A549 (cell line): ENCODE measurements around the gene MAPK4.

Experiments used
- CBX8 ChIP-seq: fragments of 200-600 bp; sonication (generic); IDR thresholded peaks from 2 replicates; pipeline ENCODE4 v1.6.1; 2016
- CTCF ChIP-seq: fragments of >200 bp; sonication (Bioruptor Twin); formaldehyde crosslinking; IDR thresholded peaks from 3 replicates; pipeline ENCODE4 v1.5.1; 2016
- EP300 ChIP-seq, 2 experiments: fragments of >200 bp; sonication (Bioruptor Twin); formaldehyde crosslinking; IDR thresholded peaks; 2 replicates in 1 of 2; 3 replicates in 1 of 2; pipeline ENCODE4 v1.6.1; 2016 to 2017
- HDAC2 ChIP-seq: fragments of 200-600 bp; sonication (generic); IDR thresholded peaks from 2 replicates; pipeline ENCODE4 v1.6.1; 2016
- MAFK ChIP-seq: fragments of 450-650 bp; IDR thresholded peaks from 2 replicates; pipeline ENCODE4 v1.6.1; 2014; ENCODE audit not compliant: partially characterized antibody
- MAX ChIP-seq: IDR thresholded peaks from 2 replicates; pipeline ENCODE4 v1.6.1; 2012
- MAZ ChIP-seq: fragments of 150-350 bp; IDR thresholded peaks from 2 replicates; pipeline ENCODE4 v1.6.1; 2014; ENCODE audit warnings: antibody characterized with exemption, low read depth, low read length, borderline replicate concordance
- NR3C1 ChIP-seq: fragments of >200 bp; sonication (Bioruptor Twin); formaldehyde crosslinking; IDR thresholded peaks from 3 replicates; pipeline ENCODE4 v1.6.1; 2017
- REST ChIP-seq: fragments of 200-600 bp; sonication (generic); IDR thresholded peaks from 2 replicates; pipeline ENCODE4 v1.6.1; 2016; ENCODE audit warnings: antibody characterized with exemption, mild to moderate bottlenecking, moderate library complexity
- USF2 ChIP-seq: fragments of 450-650 bp; IDR thresholded peaks from 2 replicates; pipeline ENCODE4 v1.6.1; 2014; ENCODE audit warnings: antibody characterized with exemption
- ZSCAN20 ChIP-seq: fragments of 250-450 bp; sonication (Bioruptor Pico); IDR thresholded peaks from 2 replicates; pipeline ENCODE4 v1.8.0; 2022; ENCODE audit warnings: mild to moderate bottlenecking, moderate library complexity

GRCh38 chr18:50729986-50730385 is 170.1 kb downstream of the MAPK4 start:
- TF ChIP-seq CTCF, result no peak
- no peak for TF ChIP-seq REST
- no peak for TF ChIP-seq MAFK
- no peak for TF ChIP-seq MAZ
- TF ChIP-seq NR3C1, result no peak
- TF ChIP-seq MAX, result no peak
- no peak for TF ChIP-seq ZSCAN20
- no peak for TF ChIP-seq EP300 (IDR thresholded peaks at IDR 0.05)
- no peak for TF ChIP-seq CBX8
- no peak for TF ChIP-seq USF2
- no peak for TF ChIP-seq HDAC2
